GM12892 (cell line): ENCODE results near the gene OR51G2.

ENCODE experiments used
- POLR2A ChIP-seq: IDR thresholded peaks from 2 replicates; pipeline ENCODE4 v1.6.1; 2011; ENCODE audit warnings: low read depth, low read length, control low read depth
- POLR2AphosphoS5 ChIP-seq: IDR thresholded peaks from 2 replicates; pipeline ENCODE4 v1.6.1; 2011; ENCODE audit warnings: low read depth, low read length, control low read depth
- TAF1 ChIP-seq: IDR thresholded peaks from 2 replicates; pipeline ENCODE4 v1.6.1; 2011; ENCODE audit warnings: low read depth, mild to moderate bottlenecking, control low read depth, low read length, borderline replicate concordance

DNA sequence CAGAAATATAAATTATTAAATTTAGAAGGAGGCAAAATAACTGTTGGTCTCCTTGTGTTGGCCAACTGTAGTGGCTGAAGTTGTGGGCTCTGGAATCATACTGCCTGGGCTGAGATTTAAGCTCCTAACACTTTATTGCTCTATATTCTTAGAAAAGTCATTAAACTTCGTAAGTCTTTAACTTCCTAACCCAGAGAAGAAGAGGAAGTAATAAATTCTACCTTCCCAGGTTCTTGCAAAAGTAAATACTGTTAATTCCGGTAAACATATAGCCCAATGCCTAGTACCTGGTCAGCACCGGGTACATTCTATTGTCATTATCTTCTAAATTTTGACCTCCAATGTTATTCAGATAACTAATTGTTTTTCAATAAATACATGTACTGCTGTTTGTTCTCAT is 33.0 kb downstream of the OR51G2 start:
- TF ChIP-seq POLR2A, result no peak
- no peak for TF ChIP-seq POLR2AphosphoS5
- TF ChIP-seq TAF1, result no peak
